HS-27A (cell line): ENCODE data around the gene ZNF134.

Experiments used
- DNase-seq: peaks from one replicate; pipeline ENCODE4 v3.0.0-alpha.2; 2012; ENCODE audit warnings: low read depth, missing footprints

The ZNF134 gene

DNA sequence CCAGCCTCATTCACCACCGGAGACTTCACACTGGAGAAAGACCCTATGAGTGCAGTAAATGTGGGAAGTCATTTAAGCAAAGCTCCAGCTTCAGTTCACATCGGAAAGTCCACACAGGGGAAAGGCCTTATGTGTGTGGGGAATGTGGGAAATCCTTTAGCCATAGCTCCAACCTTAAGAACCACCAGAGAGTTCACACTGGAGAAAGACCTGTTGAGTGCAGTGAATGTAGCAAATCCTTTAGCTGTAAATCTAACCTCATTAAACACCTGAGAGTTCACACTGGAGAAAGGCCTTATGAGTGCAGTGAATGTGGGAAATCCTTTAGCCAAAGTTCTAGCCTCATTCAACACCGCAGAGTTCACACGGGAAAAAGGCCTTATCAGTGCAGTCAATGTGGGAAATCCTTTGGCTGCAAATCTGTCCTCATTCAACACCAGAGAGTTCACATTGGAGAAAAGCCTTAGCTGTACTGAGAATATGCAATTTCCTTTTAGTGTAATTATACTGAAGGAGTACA, 27.7 kb downstream of the ZNF134 start:
- DNase-seq: no peak

DNA sequence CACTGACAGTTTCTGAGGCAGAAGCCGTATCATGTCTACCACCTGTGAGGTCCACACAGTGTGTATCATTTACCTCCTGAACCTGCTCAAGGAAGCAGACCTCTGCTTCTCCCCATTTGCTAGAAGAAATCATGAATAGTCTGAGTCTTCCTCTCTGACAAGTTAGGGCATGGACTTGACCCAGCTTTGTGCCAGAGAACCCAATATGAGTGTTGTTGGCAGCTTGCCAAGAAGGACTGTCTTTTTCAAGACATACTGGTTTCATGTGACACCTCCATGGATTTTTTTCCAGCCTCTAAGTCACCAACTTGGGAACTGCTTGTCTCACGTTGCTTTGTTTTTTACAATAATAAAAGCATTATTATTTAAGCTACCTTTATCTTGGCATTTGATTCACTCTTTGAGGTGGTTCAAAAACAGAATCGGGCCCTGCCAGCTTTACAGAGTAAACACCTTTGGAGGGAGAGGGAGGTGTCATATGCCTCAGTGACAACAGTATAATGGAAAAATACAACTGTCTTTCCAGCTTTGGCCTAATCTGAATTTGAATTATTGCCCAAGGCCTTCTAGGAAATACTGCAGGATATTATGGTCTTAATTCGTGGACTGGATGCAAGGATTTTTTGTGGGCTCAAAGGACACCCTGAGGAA, 28.5 kb downstream of the ZNF134 start:
- no peak for DNase-seq

DNA sequence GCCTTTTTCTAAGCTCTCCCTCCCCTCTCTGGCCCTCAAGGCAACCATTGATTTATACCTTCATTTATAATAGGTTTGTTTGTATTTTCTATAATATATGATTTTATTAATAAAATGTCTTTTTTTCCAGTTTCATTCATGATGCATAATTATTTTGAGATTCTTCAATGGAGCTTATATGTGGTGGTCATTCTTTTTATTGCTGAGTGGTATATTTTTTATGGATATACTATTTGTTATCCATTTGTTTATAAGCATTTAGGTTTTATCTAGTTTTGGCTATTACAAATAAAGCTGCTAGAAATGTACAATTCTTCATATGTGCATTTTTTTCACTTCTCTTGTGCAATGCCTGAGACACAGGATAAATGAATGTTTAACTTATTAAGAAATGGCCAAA, 29.7 kb downstream of the ZNF134 start:
- no peak for DNase-seq

DNA sequence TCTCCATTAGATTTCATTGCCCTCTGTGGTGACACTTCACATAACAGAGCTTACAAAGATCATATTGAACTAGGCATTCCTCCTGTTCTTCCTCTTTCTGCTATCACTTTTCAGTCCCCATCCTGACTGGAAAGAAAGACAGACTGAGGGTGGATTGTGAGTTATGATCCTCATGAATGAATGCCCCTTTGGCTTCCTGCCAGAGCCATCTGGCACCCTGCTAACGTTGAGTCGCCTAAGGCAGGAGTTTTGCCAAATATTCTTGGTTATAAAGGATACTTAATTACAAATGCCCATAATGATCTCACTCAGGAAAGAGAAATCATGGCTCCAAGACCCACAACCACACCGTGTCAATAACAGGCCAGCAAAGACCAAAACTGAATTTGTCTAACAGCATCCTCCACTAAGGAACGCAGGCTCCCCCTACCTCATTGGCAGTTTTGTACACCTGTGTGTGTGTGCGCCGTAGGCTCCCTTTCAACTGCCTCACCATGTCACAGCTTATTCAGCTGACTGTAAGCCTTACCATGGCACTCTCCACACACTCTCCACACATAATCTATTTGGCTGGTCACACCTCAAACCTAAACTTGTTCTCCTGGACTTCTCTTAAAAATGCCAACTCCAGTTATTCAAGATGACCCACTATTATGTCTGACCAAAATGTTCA, 34.4 kb downstream of the ZNF134 start:
- DNase-seq: no peak

DNA sequence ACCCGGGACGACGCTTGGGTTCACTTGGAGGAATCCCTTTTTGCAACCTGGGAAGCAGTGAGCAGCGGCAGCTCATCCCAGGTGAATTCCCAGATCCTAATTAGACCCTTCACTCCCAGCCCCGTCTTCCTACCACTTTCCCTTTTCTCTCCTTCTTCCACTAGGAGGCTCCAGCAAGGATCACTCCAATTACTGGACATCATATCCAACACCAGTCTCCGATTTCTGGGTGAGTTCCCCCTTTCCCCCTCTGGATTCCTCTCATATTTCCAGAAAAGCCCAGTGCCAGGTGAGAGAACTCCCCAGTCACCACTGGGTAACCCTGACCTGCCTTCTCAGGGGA, 37.6 kb downstream of the ZNF134 start:
- no peak for DNase-seq

DNA sequence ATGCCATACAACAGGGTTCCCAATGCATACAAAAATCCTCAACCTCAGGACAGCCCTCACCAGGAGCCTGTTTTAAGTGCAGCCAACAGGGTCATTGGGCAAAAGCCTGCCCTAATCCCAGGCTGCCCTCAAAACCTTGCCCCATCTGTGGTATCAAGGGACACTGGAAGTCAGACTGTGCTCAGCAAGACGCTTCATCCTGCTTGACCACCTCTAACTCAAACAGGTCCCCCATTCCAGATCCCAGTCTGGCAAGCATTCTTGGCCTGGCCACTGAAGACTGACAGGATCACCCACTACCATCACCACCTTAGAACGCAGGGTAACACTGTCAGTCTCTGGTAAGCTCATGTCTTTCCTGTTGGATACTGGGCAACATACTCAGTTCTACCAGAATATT, 39.6 kb downstream of the ZNF134 start:
- no peak for DNase-seq

DNA sequence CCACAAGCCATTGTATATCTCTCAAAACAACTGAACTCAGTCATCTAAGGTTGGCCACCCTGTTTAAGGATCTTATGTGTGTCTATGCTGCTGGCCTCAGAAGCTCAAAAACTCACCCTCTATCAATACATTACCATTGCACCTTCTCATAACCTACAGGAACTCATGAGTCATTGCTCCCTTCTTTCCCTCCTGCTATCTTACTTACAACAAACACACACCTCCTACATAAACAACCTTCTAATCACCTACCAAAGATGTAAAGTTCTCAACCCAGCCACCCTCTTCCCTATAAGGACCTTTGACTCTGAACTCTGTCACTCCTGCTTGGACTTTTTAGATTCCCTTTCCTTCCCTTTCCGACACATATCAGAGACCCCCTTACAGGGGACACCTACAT, 41.4 kb downstream of the ZNF134 start:
- no peak for DNase-seq

DNA sequence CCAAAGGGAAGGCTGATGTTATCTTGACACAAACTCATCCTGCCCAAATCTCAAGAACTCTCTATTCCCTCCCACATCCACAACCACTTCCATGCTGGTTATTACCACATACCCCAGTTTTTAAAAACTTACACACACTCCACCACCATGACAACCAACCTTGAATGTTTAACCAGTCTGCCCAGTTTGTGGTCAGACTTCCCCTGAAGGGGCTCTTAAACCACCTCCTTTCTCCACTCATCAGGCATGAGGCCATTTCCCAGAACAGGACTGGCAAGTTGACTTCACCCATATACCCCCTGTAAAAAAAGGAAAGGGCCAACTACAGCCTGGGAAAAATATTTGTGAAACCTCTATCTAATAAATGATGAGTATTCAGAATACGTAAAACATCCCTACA, 42.3 kb downstream of the ZNF134 start:
- DNase-seq: no peak

DNA sequence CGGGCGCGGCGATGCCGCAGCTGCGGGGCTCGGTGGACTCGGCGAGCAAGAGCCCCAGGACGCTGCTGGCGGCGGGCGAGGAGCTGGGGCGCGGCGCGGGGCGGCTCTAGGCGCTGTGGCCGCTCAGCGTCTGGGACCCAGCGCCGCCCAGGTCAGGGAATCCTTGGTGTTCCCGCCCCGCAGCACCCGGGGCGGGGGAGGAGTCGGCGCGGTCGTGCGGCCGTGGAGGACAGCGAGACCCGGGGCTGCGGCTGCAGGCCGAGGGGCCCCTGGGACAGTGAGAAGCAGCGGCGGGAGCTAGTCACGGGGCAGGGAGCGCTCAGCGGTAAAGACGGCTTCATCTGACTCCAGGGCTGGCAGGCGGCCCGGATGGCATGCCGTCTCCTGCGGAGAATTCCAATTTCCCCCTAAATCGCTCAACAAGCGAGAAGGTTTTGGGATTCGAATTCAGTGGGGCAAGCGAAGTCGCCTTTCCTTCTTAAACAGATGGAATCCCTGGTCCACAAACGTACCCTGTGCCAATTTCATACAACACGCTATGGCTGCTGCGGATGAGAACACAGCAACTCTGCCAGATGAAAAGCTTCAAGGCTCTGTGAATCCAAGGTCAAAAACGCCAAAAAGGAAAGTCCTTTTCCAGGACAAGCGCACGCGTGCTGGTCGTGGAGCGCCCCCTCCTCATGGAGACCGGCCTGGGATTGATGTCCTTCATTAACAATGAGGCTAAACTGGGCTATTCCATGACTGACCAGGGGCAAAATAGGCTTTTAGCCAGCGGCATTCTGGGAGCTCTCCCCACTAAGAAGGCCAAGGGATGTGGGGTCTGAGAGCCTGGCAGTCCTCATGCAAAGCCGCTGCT, 50.5 kb downstream of the ZNF134 start:
- peak; percentile 26 for DNase-seq

DNA sequence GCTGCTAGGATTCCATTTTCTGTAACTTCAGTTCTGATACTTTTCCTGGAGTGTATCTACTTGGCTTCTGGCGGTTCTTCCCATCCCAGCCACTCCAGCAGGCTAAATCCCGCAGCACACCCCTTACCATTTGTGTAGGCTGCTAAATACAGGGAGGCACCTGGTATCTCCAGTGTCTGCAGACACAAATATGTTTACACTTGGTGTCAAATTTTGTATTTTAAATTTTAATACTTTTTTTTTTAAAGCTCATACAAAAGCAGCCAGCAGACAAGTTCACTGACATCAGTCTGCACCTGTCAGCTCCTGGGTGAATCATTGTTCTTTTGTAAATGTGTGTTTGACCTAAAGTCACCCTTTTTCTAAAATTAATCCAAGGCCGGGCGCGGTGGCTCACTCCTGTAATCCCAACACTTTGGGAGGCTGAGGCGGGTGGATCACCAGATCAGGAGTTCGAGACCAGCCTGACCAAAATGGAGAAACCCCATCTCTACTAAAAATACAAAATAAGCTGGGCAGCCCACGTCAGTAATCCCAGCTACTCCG, 51.3 kb downstream of the ZNF134 start:
- no peak for DNase-seq

DNA sequence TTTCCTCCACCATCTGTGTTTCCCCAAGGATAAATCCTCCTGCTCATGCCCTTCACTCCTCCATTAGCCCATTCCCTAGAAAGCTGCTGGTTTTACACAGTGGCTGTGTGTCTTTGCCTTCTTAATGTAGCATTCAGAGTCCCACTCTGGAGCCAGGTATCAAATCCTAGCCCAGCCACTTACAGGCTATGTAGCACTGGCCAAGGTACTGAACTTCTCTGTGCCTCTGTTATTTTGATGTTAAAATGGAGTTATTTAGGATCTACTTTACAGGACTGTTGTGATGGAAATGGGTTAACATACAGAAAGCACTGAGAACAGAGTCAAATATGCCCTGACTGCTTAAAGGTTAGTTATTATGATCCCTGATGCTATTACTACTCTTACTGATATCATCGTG, 53.2 kb downstream of the ZNF134 start:
- DNase-seq: no peak

DNA sequence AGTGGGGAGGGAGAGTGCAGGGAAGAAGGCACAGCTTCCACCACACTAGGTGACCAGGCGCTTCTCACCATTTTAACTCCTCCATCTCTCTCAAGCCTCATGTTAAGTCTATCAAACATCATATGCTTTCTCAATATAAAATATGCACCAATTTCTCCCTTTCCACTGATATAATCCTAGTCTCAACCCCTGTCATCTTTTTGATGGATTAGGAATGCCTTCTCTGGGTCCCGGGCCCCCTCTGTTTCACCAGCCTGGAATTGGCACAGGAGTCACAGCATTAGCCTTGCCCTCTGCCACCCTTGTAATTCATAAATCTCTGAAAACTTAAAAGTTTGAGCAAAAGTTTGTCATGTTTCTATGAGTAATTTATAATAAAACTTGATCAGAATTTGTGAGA, 54.6 kb downstream of the ZNF134 start, which contains the start of gene ZSCAN4:
Gene ZSCAN4, plus strand, starts transcription at position 301 of the 400 bp plus-strand sequence. CDS start 7,211 bp downstream, outside the sequence.
- DNase-seq: no peak

DNA sequence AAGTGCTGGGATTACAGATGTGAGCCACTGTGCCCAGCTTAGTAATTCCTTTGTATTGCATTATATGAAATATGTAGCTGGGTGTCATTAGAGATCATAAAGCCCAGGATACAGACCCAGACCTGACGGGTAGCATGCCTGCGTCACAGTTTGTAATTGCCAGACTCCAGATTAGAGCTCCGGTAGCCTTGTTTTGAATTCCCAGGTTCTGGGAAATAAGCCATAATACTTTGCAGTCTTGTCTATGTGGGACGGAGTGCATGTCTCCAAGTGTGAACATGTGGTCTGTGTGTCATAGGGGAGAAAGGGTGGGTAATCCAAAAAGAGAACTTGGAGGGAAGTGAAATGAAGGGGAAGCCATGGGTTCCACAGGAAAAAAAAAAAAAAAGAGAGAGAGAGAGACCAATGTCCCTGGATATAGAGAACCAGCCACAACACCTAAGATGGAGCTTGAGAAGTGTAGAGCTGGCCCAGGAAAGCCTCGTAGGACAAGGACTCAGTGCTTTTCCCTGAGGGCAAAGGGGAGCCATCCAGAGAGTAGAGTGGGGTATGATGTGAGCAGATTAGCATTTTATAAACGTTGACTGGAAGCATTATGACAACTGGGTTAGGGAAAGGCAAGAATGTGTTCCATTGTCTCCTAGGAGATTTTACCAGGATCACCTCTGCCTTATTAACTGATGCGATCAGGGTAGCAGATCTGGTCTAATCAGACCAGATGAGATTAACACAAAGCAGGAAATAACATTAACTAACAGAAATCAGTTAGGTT, 57.3 kb downstream of the ZNF134 start:
- DNase-seq: no peak

DNA sequence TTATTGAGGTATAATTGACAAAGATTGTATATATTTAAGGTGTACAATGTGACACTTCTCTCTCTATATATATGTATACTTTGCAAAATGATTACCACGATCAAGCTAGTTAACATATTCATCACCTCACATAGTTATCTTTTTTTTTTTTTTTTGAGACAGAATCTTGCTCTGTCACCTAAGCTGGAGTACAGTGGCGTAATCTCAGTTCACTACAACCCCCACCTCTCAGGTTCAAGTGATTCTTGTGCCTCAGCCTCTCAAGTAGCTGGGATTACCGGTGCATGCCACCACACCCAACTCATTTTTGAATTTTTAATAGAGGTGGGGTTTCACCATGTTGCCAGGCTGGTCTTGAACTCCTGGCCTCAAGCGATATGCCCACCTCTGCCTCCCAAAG, 58.4 kb downstream of the ZNF134 start:
- no peak for DNase-seq
